HEK293 (cell line): ENCODE measurements around the gene SH3PXD2B.

Experiments used
- ATF2 ChIP-seq: fragments of 450-650 bp; formaldehyde crosslinking; IDR thresholded peaks from 2 replicates; pipeline ENCODE4 v1.5.1; 2016; ENCODE audit warnings: missing biosample characterization, missing genetic modification characterization, low read depth
- INSM2 ChIP-seq: fragments of 450-650 bp; formaldehyde crosslinking; IDR thresholded peaks from 2 replicates; pipeline ENCODE4 v1.5.1; 2016; ENCODE audit warnings: missing biosample characterization, missing genetic modification characterization
- KLF10 ChIP-seq: fragments of 450-650 bp; IDR thresholded peaks from 2 replicates; pipeline ENCODE4 v1.5.1; 2018; ENCODE audit warnings: missing biosample characterization, mild to moderate bottlenecking, missing genetic modification characterization
- OSR2 ChIP-seq: fragments of 450-650 bp; formaldehyde crosslinking; IDR thresholded peaks from 2 replicates; pipeline ENCODE4 v1.5.1; 2016; ENCODE audit warnings: missing biosample characterization, missing genetic modification characterization
- PRDM4 ChIP-seq: fragments of 450-650 bp; formaldehyde crosslinking; IDR thresholded peaks from 2 replicates; pipeline ENCODE4 v1.5.1; 2017; ENCODE audit warnings: missing biosample characterization, missing genetic modification characterization
- PRDM6 ChIP-seq: fragments of 450-650 bp; formaldehyde crosslinking; IDR thresholded peaks from 2 replicates; pipeline ENCODE4 v1.5.1; 2017; ENCODE audit warnings: missing biosample characterization, missing genetic modification characterization
- SCRT2 ChIP-seq: fragments of 450-650 bp; formaldehyde crosslinking; IDR thresholded peaks from 2 replicates; pipeline ENCODE4 v1.5.1; 2016; ENCODE audit warnings: missing biosample characterization, missing genetic modification characterization
- TSHZ1 ChIP-seq: fragments of 450-650 bp; formaldehyde crosslinking; IDR thresholded peaks from 2 replicates; pipeline ENCODE4 v1.5.1; 2016; ENCODE audit warnings: missing biosample characterization, missing genetic modification characterization, borderline replicate concordance
- ZBTB21 ChIP-seq: fragments of 450-650 bp; formaldehyde crosslinking; IDR thresholded peaks from 2 replicates; pipeline ENCODE4 v1.5.1; 2017; ENCODE audit warnings: missing biosample characterization, missing genetic modification characterization
- ZBTB44 ChIP-seq: fragments of 450-650 bp; IDR thresholded peaks from 2 replicates; pipeline ENCODE4 v1.5.1; 2018; ENCODE audit warnings: missing biosample characterization, mild to moderate bottlenecking, missing genetic modification characterization
- ZNF19 ChIP-seq: fragments of 450-650 bp; formaldehyde crosslinking; IDR thresholded peaks from 2 replicates; pipeline ENCODE4; 2016; ENCODE audit warnings: missing biosample characterization, missing genetic modification characterization, low read depth
- ZNF366 ChIP-seq: fragments of 450-650 bp; formaldehyde crosslinking; conservative IDR thresholded peaks from 2 replicates; pipeline ENCODE4 v1.5.1; 2016; ENCODE audit warnings: missing biosample characterization, missing genetic modification characterization
- ZNF423 ChIP-seq: fragments of 450-650 bp; formaldehyde crosslinking; IDR thresholded peaks from 2 replicates; pipeline ENCODE4 v1.5.1; 2016; ENCODE audit warnings: missing biosample characterization, missing genetic modification characterization
- ZNF449 ChIP-seq: fragments of 450-650 bp; formaldehyde crosslinking; IDR thresholded peaks from 2 replicates; pipeline ENCODE4 v1.5.1; 2017; ENCODE audit warnings: missing biosample characterization, mild to moderate bottlenecking, missing genetic modification characterization, moderate library complexity
- ZNF488 ChIP-seq: fragments of 450-650 bp; formaldehyde crosslinking; IDR thresholded peaks from 2 replicates; pipeline ENCODE4 v1.5.1; 2016; ENCODE audit warnings: missing biosample characterization, missing genetic modification characterization
- ZNF580 ChIP-seq: fragments of 450-650 bp; formaldehyde crosslinking; IDR thresholded peaks from 2 replicates; pipeline ENCODE4 v1.5.1; 2016; ENCODE audit warnings: missing biosample characterization, missing genetic modification characterization
- ZNF596 ChIP-seq: fragments of 450-650 bp; IDR thresholded peaks from 2 replicates; pipeline ENCODE4 v1.5.0; 2018; ENCODE audit warnings: missing biosample characterization, mild to moderate bottlenecking, missing genetic modification characterization, moderate library complexity
- ZNF692 ChIP-seq: fragments of 450-650 bp; formaldehyde crosslinking; IDR thresholded peaks from 2 replicates; pipeline ENCODE4 v1.5.1; 2016; ENCODE audit warnings: missing biosample characterization, missing genetic modification characterization
- ZXDB ChIP-seq: fragments of 450-650 bp; formaldehyde crosslinking; IDR thresholded peaks from 2 replicates; pipeline ENCODE4 v1.5.1; 2016; ENCODE audit warnings: missing biosample characterization, missing genetic modification characterization

SH3PXD2B gene

GRCh38 chr5:172342918-172343317 is 111.4 kb downstream of the SH3PXD2B start (continued):
- peak; percentile 83; the same call in 1 of the 2 replicates for TF ChIP-seq PRDM6
- peak; percentile 52 for TF ChIP-seq ATF2
- peak; percentile 84 for TF ChIP-seq SCRT2 (tag by site-specific recombination)
- TF ChIP-seq PRDM4 (tag by site-specific recombination), result peak; percentile 68
- peak; percentile 10; the same call in 1 of the 2 replicates for TF ChIP-seq ZBTB21 (tag by site-specific recombination)
- TF ChIP-seq ZNF692 (tag by site-specific recombination), result 0 out of 2 replicates have a peak, but pooled peaks have one; percentile 19
- 0 out of 2 replicates have a peak, but pooled peaks have one; percentile 20 for TF ChIP-seq ZNF449 (tag by site-specific recombination)
- peak; percentile 55; the same call in 1 of the 2 replicates for TF ChIP-seq INSM2 (tag by site-specific recombination)
- TF ChIP-seq ZNF366 (tag by site-specific recombination), result no peak
- TF ChIP-seq ZNF19 (tag by site-specific recombination), result no peak
- TF ChIP-seq KLF10 (tag by site-specific recombination), result peak; percentile 39; the same call in 1 of the 2 replicates
- 0 out of 2 replicates have a peak, but pooled peaks have one; percentile 23 for TF ChIP-seq ZNF423 (tag by site-specific recombination)
- TF ChIP-seq ZNF596 (tag by site-specific recombination), result 0 out of 2 replicates have a peak, but pooled peaks have one; percentile 36
- peak; percentile 90 for TF ChIP-seq OSR2 (tag by site-specific recombination)
- peak; percentile 56 for TF ChIP-seq ZXDB (tag by site-specific recombination)
- TF ChIP-seq ZBTB44 (tag by site-specific recombination), result peak; percentile 96
- peak; percentile 11; the same call in 1 of the 2 replicates for TF ChIP-seq TSHZ1 (tag by site-specific recombination)
- peak; percentile 94 for TF ChIP-seq ZNF488 (tag by site-specific recombination)
- 0 out of 2 replicates have a peak, but pooled peaks have one; percentile 20 for TF ChIP-seq ZNF580
